ENCODE data around the gene DNAJB1.
"Not testable (repeated sequence)": the region's sequence is repeated elsewhere in the genome, so short reads cannot be mapped to it uniquely, and the experiment has no call there.

The DNAJB1 gene

DNA sequence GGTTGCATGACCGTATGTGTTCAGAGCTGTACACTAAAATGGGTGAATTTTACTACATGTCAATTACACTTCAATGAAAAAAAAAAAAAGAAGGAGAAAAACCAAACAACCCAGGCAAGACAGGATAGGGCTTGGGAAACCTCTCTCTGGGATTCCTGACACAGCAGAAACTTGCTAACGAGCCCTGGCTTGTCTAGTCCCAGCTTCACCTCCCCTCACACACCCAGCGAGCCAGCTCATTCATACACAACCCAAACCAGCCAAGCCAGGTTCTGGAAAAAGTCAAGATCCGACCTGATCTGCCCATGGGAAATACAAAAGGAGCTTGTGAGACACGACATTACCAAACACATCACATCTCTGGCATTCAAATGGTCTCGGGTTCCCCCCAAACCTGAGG is 7.5 kb upstream of the DNAJB1 start:
- DNase-seq (ENCODE audit: extremely low read depth in 1 of 2, low read depth in 1 of 2) = no peak

DNA sequence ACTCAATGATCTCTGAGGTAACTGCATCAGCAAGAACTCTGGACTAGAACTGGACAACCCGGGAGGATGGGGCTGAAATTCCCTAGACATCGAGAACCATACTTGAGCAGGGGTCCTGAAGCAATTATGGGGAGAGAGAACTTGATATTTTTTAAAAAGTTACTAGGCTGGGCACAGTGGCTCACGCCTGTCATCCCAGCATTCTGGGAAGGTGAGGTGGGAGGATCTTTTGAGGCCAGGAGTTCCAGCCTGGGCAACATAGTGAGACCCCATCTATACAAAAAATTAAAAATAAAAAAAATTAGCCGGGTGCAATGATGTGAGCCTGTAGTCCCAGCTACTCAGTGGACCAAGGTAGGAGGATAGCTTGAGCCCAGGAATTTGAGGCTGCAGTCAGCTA is 2.3 kb upstream of the DNAJB1 start:
- DNase-seq (ENCODE audit: extremely low read depth in 1 of 2, low read depth in 1 of 2) = no peak

DNA sequence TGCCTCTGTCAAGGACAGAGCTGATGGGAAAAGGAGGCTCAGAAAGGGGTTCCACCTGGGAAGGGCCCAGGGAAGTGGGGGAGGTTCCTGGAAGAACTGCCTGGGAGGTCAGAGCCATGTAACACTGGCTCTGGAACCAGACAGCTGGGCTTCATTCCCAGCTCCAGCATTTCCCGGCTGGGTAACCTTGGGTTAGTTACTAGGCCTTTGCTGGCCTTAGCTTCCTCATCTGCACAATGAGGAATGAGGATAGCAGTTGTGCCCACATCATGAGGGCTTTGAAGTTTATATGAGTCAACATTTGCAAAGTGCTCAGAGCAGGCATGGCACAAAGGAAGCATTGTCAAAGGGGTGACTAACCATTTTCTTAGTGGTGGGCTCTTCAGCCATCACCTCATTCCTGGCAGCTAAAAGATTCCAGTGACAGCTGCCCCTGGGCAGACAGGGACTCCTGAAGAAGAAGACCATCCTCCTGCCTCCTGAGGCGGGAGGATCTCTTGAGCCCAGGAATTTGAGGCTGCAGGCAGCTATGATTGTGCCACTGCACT is 1.7 kb upstream of the DNAJB1 start:
- DNase-seq (ENCODE audit: extremely low read depth in 1 of 2, low read depth in 1 of 2) = no peak

DNA sequence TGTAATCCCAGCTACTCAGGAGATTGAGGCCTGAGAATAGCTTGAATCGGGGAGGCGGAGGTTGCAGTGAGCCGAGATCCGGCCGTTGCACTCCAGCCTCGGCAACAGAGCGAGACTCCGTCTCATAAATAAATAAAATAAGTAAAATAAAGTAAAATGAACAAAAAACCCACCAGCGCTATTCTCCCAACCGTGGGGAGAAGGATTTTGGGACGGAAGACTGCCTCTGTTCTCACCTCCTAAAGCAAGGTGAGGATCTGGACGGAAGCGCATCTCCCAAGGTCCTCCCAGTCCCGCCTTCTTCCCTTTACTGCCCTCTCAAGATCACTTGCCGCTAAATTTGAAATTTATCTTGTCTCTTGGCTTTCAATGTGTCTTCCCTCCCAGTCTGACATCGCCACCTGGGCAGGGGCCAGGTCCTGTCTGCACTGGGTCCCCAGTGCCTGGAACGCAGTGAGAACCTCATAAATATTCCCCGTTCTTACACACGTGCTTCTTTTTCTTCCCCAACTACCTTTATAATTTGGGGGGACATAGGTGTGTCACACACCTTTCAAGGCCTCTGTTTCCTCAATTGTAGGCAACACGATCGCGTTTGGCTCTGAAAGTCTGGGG is 1.2 kb upstream of the DNAJB1 start:
- DNase-seq (ENCODE audit: extremely low read depth in 1 of 2, low read depth in 1 of 2) = no peak

DNA sequence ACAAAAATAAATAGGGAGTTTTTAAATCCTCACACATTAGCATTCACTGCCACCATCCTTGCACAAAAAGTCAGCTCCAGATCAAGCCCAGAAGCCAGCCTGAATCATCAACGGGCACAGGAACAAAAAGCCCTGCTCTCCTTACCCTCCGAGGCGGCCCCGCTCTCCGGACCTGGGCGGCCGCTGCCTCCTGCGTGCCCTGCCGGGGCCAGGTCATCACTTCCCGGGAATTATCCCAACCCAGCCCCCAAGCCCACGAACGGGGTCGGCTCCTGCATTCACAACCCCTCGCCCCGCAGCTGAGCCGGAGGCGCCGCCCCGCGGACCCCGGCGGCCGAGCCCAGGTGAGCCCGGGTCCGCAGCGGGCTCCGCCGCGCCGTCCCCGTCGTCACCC is 754 bp downstream of the DNAJB1 start:
- no peak for DNase-seq (ENCODE audit: extremely low read depth in 1 of 2, low read depth in 1 of 2)

DNA sequence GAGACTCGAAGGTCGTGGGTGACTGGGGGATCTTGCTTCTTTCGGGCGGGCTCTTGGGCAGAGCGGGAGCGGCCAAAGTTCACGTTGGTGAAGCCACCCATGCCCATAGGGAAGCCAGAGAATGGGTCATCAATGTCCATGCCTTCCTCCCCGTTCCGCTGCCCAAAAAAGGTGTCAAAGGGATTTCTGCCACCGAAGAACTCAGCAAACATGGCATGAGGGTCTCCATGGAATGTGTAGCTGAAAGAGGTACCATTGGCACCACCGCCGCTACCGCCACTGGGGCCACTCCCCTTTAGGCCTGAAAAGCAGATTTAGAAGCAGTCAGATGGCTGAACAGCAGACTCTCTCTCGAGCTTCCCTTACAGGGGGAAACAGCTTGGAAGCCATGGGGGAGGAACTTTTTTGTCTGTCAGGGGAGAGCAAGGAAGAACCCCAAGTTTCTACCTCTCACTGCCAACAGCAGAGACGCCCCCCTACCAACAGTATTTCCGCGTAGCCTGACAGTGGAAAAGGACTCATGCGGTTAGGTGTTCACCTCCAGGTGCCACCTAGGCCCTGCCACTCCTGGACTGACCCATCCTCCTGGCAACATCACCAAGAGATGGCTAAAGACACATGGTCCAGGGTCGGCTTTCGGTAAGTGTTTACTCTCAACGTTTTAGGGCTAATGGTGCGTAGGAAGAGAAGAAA is 1.3 kb downstream of the DNAJB1 start:
- DNase-seq (ENCODE audit: extremely low read depth in 1 of 2, low read depth in 1 of 2) = no peak

DNA sequence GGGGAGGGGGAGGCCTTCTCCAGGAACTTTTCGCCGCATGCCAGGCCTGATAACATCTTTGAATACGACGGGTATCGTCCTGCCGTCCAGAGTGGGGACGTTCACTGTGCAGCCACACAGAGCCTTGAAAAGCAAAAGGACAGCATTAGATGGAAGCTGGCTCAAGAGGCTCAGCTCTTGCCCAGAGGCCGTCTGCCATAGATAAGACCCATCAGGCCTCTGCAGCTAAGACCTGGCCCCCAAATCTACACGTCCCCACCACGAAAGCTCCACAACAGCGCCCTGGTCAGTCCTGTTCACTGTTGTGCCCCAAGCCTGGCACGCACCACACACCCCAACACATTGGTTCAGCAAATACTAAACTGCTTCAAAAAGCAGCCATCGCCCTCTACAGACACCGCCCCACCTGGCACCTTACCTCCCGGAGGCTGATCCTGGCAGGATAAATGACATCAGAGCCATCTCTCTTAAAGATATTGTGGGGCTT is 2.1 kb downstream of the DNAJB1 start:
- no peak for DNase-seq (ENCODE audit: extremely low read depth in 1 of 2, low read depth in 1 of 2)

DNA sequence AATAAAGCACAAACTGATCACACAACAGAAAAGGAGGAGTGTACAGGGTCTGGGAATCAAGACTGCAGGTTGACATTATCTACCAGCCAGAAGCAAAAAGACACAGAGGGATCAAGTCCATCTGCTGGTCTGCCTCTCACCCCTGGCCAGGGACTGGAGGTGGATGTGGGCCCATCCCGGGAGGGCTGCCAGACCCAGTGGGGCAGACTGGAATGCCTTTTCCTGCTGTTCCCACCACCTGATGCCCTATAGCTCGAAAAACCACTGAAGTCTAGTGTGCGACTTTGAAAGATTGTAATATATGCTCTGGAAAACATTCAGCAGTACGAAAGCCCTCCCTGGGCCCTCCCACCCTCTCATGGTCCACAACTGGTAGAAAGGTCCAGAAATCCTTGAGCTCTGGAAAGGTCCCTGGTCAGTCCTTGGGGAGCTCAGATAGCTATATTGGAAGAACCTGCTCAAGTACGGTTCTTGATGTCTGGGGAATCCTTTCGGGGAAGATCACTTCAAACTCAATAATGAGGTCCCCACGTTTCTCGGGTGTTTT is 2.6 kb downstream of the DNAJB1 start:
- no peak for DNase-seq (ENCODE audit: extremely low read depth in 1 of 2, low read depth in 1 of 2)

DNA sequence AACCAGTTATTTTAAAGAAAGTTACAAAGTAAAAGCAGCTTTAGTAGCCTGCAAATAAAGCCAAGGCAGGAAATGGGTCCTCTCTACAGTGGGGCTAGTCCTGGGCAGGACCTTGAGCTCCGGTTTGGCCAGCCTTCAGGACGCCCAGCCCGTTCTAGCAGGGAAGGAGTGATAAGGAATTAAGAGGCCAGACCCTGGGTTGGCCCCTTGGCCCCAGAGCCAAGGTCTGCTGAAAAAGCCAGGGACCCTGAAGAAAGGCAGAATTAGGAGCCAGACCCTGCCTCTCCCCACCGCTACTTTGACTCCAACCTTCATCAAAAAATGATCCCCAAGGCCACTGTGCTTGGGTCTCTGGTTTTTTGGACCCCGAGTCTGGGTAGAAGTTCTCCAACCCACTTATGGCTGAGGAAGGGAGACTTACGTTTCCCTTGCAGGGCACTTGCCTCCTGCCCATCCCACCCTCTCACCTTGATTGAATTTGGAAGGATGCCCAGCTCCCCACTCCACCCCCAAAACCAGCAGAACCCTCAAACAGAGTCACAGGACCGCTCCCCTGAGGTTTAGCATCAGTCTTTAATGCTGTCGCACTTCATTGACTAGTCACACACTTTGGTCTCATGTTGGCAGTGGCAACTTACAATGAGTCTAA is 3.9 kb downstream of the DNAJB1 start:
- no peak for DNase-seq (ENCODE audit: extremely low read depth in 1 of 2, low read depth in 1 of 2)

DNA sequence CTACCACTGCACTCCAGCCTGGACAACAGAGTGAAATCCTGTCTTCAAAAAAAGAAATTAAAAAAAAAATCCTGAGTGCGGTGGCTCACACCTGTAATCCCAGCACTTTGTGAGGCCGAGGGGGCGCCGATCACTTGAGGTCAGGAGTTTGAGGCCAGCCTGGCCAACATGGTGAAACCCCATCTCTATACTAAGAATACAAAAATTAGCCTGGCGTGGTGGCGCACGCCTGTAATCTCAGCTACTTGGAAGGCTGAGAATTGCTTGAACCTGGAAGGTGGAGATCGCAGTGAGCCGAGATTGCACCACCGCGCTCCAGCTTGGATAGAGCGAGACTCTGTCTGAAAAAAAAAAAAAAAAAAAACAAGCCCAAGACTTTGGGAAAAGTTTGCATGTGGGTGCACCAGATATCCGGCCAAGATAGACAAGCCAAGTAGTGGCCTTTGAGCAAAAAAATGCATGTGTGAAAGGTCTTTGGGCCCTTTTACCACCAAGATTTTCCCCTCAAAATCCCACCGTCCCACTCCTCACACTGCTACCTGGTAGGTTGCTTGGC is 5.7 kb downstream of the DNAJB1 start:
- no peak for DNase-seq (ENCODE audit: extremely low read depth in 1 of 2, low read depth in 1 of 2)

DNA sequence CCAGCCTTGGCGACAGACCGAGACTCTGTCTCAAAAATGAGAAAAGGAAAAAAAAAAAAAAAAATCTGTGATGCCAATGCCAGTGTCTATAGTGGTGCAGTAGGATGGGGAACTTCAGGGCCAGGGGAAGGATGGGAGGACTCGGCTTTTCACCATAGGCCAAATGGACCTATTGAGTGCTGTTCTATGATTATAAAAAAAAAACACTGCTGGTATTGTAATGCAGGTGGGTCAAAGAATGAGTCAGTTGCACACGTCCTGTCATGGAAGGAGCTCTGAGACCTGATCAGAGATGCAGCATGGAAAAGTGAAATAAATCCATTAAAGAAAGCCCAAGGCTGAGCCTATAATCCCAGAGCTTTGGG is 7.0 kb downstream of the DNAJB1 start:
- DNase-seq (ENCODE audit: extremely low read depth in 1 of 2, low read depth in 1 of 2) = no peak

DNA sequence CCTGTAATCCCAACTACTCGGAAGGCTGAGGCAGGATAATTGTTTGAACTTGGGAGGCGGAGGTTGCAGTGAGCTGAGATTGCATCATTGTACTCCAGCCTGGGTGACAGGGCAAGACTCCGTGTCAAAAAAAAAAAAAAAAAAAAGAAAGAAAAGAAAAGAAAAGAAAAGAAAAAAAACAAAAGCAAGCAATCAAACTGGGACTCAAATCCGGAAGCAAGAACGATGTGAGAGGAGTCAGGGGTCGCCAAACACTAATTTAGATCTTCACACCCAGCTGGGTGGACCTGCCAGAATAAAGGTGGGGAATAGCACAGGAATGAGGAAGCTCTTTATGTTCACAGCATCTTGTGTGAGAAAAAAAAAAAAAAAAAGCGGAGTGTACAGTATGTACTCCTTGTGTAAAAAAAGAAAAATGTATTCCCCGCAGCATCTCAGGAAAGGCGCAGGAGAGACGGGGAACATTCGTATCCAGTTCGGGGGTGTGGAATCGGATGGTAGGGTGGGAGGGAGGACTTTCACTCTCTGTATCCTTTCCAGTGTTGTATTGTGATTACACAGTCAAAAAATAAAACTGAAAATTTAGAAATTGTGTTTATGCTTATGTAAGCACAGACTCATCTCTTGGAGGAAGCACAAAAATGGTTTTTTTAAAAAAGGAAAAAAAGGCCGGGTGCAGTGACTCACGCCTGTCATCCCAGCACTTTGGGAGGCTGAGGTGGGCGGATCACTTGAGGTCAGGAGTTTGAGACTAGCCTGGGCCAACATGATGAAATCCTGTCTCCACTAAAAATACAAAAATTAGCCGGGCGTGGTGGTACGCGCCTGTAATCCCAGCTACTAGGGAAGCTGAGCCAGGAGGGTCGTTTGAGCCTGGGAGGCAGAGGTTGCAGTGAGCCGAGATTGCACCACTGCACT is 7.6 kb downstream of the DNAJB1 start:
- no peak for DNase-seq (ENCODE audit: extremely low read depth in 1 of 2, low read depth in 1 of 2)

DNA sequence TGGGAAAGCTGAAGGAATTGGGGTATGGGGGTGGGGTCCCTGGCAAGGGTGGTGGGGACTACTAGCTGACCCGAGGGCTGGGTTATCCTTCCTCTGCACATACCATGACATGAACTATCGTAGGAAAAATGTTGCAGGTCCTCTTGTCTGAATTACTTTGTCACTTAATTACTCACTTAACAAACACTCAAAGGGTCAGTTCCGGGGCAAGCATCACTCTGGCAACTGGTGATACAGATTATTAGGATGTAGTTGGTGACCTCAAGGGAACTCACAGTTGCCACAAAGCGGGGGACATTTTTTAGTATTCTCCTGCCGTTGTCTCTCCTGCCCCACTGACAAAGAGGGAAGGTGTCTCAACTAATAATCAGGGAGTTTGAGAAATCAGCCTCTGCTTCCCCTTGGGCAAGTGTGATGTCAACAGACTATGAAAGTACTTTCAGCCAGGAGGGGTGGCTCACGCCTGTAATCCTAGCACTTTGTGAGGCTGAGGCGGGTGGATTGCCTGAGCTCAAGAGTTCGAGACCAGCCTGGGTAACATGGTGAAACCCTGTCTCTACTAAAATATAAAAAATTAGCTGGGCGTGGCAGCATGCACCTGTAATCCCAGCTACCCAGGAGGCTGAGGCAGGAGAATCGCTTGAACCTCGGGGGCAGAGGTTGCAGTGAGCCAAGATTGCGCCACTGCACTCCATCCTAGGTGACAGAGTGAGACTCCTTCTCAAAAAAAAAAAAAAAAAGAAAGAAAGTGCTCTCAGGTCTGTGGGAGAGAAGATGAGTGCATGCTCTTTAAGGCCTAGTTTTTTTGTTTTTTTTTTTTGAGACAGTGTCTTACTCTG is 10.3 kb downstream of the DNAJB1 start:
- no peak for DNase-seq (ENCODE audit: extremely low read depth in 1 of 2, low read depth in 1 of 2)

DNA sequence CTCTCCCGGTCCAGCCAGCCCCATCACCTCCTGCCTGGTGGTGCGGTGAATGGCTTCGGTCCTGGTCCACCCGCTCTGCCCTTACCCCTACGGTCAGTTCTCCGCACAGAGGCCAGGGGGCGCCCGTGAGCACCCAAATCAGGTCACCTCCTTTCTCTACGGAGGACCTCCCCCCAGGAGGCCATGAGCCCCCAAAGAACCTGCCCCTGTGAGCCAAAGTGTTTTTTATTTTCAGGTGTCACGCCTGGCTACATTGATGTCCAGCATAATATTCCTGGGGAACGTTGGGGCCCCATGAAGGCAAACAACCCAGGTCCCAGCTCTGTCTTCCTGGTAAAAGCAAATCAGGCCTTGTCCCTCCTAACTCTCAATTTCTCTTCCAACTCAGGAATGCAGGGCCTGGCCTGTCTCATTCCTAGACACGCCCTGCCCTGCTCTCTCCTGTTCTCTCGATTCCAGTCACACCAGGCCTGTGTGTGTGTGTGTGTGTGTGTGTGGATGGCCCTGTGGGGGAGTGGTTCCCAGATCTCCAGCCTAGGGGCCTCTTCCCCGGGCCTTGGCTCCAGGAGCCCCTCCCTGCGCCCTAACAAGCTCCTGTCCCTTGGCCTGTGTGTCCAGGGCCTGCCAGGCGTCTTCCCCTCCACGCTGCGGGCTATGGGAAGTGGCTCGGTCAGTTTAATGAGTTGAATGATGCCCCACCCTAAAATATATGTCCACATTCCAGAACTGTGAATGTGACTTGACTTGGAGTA is 12.5 kb downstream of the DNAJB1 start:
- DNase-seq (ENCODE audit: extremely low read depth in 1 of 2, low read depth in 1 of 2) = peak; percentile 41 to 63

DNA sequence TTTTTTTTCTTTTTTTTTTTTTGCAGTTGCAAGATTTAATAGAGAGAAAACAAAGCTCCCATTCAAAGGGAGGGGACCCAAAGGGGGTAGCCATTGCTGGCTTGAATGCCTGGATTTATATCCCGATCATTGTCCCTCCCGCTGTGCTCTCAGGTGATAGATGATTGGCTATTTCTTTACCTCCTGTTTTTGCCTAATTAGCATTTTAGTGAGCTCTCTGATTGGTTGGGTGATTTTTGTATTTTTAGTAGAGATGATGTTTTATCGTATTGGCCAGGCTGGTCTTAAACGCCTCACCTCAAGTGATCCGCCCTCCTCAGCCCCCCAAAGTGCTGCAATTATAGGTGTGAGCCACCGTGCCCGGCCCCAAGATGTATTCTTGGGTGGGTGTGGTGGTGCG is 13.6 kb downstream of the DNAJB1 start:
- not testable (repeated sequence) for DNase-seq (ENCODE audit: extremely low read depth in 1 of 2, low read depth in 1 of 2)

DNA sequence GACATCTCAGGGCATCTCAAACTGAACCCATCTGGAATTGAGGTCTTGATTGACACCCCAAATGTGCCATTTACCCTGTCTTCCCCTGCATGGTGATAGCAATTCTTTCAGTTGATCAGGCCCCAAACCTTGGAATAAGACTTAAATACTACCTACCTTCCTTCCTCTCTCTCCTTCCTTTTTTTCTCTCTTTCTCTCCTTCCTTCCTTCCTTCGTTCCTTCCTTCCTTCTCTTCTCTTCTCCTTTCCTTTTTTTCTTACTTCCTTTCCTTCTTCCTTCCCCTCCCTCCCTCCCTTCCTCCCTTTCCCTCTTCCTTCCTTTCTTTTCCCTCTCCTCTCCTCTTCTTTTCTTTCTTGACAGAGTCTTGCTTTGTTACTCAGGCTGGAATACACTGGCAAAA is 14.9 kb downstream of the DNAJB1 start:
- DNase-seq (ENCODE audit: extremely low read depth in 1 of 2, low read depth in 1 of 2) = no peak

DNA sequence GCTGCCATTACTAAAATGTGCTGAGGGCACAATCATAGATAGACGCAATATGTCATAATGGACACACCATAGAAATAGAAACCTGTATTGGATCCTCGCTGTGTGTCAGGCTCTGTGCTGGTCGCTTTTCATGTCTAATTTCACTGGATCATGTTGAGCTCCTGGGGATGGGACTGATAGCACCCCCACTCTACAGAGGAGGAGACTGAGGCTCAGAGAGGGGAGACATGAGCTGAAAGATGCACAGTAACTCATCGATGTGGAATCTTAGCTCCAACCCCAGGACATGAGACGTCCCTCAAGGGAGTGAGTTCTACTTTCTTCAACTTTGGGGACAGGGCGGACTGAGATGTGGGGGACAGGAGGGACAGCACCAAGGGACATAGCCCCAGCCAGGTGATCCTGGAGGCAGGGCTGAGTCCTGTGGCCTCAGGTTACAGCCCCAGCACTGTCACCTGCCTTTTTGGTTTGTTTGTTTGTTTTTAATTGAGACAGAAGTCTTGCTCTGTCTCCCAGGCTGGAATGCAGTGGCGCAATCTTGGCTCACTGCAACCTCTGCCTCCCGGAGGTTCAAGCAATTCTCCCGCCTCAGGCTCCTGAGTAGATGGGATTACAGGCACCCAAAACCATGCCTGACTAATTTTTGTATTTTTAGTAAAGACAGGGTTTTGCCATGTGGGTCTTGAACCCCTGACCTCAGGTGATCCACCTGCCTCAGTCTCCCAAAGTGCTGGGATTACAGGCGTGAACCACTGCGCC is 15.7 kb downstream of the DNAJB1 start:
- DNase-seq (ENCODE audit: extremely low read depth in 1 of 2, low read depth in 1 of 2) = no peak

All from activated CD8-positive, alpha-beta memory T cell treated with anti-CD3 and anti-CD28 coated beads for 1 hour (primary cell).